ENCODE measurements around the gene MT1H. TPM values are rescaled to one million over a fixed set of nuclear protein-coding genes. Genes with fewer than 3 reads are reported as not detected.
"Not testable (repeated sequence)": the region's sequence is repeated elsewhere in the genome, so short reads cannot be mapped to it uniquely, and the experiment has no call there.

Gene MT1H
- total RNA-seq, 2 donors from 2014 or later = 4.9 to 8.8 TPM

GRCh38 chr16:56713794-56714193, 44.2 kb downstream of the MT1H start:
- ATAC-seq (no peak), DNase-seq (no peak)
- Histone ChIP-seq H3K36me3 (replicated peaks in 1 of 2; ENCODE audit: insufficient read depth in 1 of 2, low read depth in 2 of 2) (no peaks in the 10 kb centered on the region), H3K4me3 (no peak overlapping the region), H3K27ac (no peak overlapping the region), H3K27me3 (no peaks in the 10 kb centered on the region), H3K4me1 (no peaks in the 10 kb centered on the region), H3K9me3 (no peaks in the 10 kb centered on the region)
- WGBS, 2 donors = 86 to 94% methylated on average over 2 of the region's 2 CpGs
- TF ChIP-seq CTCF (IDR thresholded peaks at IDR 0.05) (no peak), POLR2A (IDR thresholded peaks at IDR 0.05) (no peak)
- intact Hi-C loops (cut with DNase I) = no loop called here

GRCh38 chr16:56715126-56715525, 45.5 kb downstream of the MT1H start:
- DNase-seq = no peak
- H3K27ac ChIP-seq = no peak overlapping the region
- H3K27me3 ChIP-seq = no peaks in the 10 kb centered on the region
- H3K4me1 ChIP-seq = no peaks in the 10 kb centered on the region
- H3K36me3 ChIP-seq (replicated peaks in 1 of 2; ENCODE audit: insufficient read depth in 1 of 2, low read depth in 2 of 2) = no peaks in the 10 kb centered on the region
- no peak for ATAC-seq
- WGBS, 2 donors = 78 to 80% methylated on average over 4 of the region's 4 CpGs
- no peak overlapping the region for H3K4me3 ChIP-seq
- no peaks in the 10 kb centered on the region for H3K9me3 ChIP-seq
- TF ChIP-seq POLR2A (IDR thresholded peaks at IDR 0.05) (no peak), CTCF (IDR thresholded peaks at IDR 0.05) (no peak)
- intact Hi-C loops (cut with DNase I) = no loop called here

GRCh38 chr16:56716761-56717160, 47.1 kb downstream of the MT1H start:
- Histone ChIP-seq H3K4me1 (no peaks in the 10 kb centered on the region), H3K4me3 (no peak overlapping the region), H3K27me3 (no peaks in the 10 kb centered on the region), H3K9me3 (no peaks in the 10 kb centered on the region), H3K36me3 (replicated peaks in 1 of 2; ENCODE audit: insufficient read depth in 1 of 2, low read depth in 2 of 2) (no peaks in the 10 kb centered on the region), H3K27ac (no peak overlapping the region)
- ATAC-seq (no peak), DNase-seq (no peak)
- WGBS, 2 donors = 79 to 94% methylated on average over 3 of the region's 3 CpGs
- TF ChIP-seq CTCF (IDR thresholded peaks at IDR 0.05) = no peak
- no peak for TF ChIP-seq POLR2A (IDR thresholded peaks at IDR 0.05)
- intact Hi-C loops (cut with DNase I) = no loop called here

- H3K27me3 ChIP-seq; H3K36me3 ChIP-seq (replicated peaks in 1 of 2; ENCODE audit: insufficient read depth in 1 of 2, low read depth in 2 of 2); H3K27ac ChIP-seq; H3K9me3 ChIP-seq; H3K4me3 ChIP-seq; DNase-seq; H3K4me1 ChIP-seq; ATAC-seq; intact Hi-C loops (cut with DNase I): not testable (repeated sequence)
- 83 to 88% methylated on average over 2 of the region's 2 CpGs for WGBS, 2 donors
Observed at GRCh38 chr16:56717532-56717931, 47.9 kb downstream of the MT1H start.

Other genes starting within 250 kb of the MT1H start
- gene AMFR, start 244.3 kb upstream of the MT1H start, total RNA-seq = 100 to 1,000 TPM in 1 of 2 donors, 10 to 100 TPM in 1; 87.7 to 130 TPM
- 10 to 100 TPM in 1 of 2 donors, 1 to 10 TPM in 1; 9.2 to 24.6 TPM for gene NUDT21, start 218.5 kb upstream of the MT1H start, total RNA-seq
- gene OGFOD1, start 218.3 kb upstream of the MT1H start, total RNA-seq = 10 to 100 TPM in 1 of 2 donors, 1 to 10 TPM in 1; 6.6 to 15.6 TPM
- gene BBS2, start 149.8 kb upstream of the MT1H start, total RNA-seq = 10 to 100 TPM; 14.3 to 19.1 TPM
- not detected for gene MT4, start 104.7 kb upstream of the MT1H start, total RNA-seq
- not detected for gene MT3, start 80.3 kb upstream of the MT1H start, total RNA-seq
- 100 to 1,000 TPM in 1 of 2 donors, 10 to 100 TPM in 1; 20.0 to 211 TPM for gene MT2A, start 61.2 kb upstream of the MT1H start, total RNA-seq
- 100 to 1,000 TPM in 1 of 2 donors, 10 to 100 TPM in 1; 99.9 to 679 TPM for gene MT1E, start 44.0 kb upstream of the MT1H start, total RNA-seq
- gene MT1M, start 37.2 kb upstream of the MT1H start, total RNA-seq = 100 to 1,000 TPM in 1 of 2 donors, 1 to 10 TPM in 1; 9.6 to 112 TPM
- gene MT1A, start 31.1 kb upstream of the MT1H start, total RNA-seq = 100 to 1,000 TPM in 1 of 2 donors, not detected in 1; 268 TPM
- gene MT1B, start 17.9 kb upstream of the MT1H start, total RNA-seq = not detected
- 10 to 100 TPM; 27.5 to 92.0 TPM for gene MT1F, start 11.9 kb upstream of the MT1H start, total RNA-seq
- 100 to 1,000 TPM in 1 of 2 donors, 10 to 100 TPM in 1; 95.2 to 413 TPM for gene MT1G, start 1.7 kb upstream of the MT1H start, total RNA-seq
- 1,000 to 10,000 TPM in 1 of 2 donors, 100 to 1,000 TPM in 1; 430 to 1,140 TPM for gene MT1X, start 12.7 kb downstream of the MT1H start, total RNA-seq
- 10 to 100 TPM; 12.2 to 19.1 TPM for gene NUP93, start 60.3 kb downstream of the MT1H start, total RNA-seq
- not detected for gene SLC12A3, start 195.4 kb downstream of the MT1H start, total RNA-seq